Effector CD8-positive, alpha-beta T cell (primary cell): ENCODE data around the gene SLC49A4.

Experiments
- DNase-seq: peaks from one replicate; lab custom pipeline; 2025; lab: John Stamatoyannopoulos, UW

Gene SLC49A4

GRCh38 chr3:122929188-122930062 lies 134.6 kb downstream of the SLC49A4 start:
- no peak for DNase-seq

- DNase-seq, result no peak
These were observed 135.5 kb downstream of the SLC49A4 start for GRCh38 chr3:122930063-122930997.
